GM21717 (cell line): ENCODE results near the gene ACTA2.

Experiments
- ATAC-seq: cut with Tn5 transposase; IDR thresholded peaks from one replicate; pipeline ENCODE4 v1.9.1; 2021; ENCODE audit warnings: mild to moderate bottlenecking, moderate library complexity; ENCODE audit not compliant: unreplicated experiment

The ACTA2 gene

GRCh38 chr10:88982366-88982765 is 29.8 kb upstream of the ACTA2 start:
- ATAC-seq: no peak

- no peak for ATAC-seq
Measured at GRCh38 chr10:88981435-88981834, 28.9 kb upstream of the ACTA2 start.

GRCh38 chr10:88980800-88981199 is 28.2 kb upstream of the ACTA2 start:
- no peak for ATAC-seq

- ATAC-seq: no peak
Measured at GRCh38 chr10:88980247-88980646, 27.7 kb upstream of the ACTA2 start.

GRCh38 chr10:88979603-88980002 is 27.0 kb upstream of the ACTA2 start:
- ATAC-seq: no peak

- no peak for ATAC-seq
Measured at GRCh38 chr10:88979153-88979562, 26.6 kb upstream of the ACTA2 start.

- no peak for ATAC-seq
Measured at GRCh38 chr10:88978463-88978862, 25.9 kb upstream of the ACTA2 start.

- ATAC-seq: no peak
Measured at GRCh38 chr10:88975377-88975720, 22.8 kb upstream of the ACTA2 start.

- no peak for ATAC-seq
Measured at GRCh38 chr10:88974446-88975376, 22.1 kb upstream of the ACTA2 start.

- no peak for ATAC-seq
Measured at GRCh38 chr10:88974012-88974411, 21.4 kb upstream of the ACTA2 start.

- ATAC-seq: no peak
Measured at GRCh38 chr10:88971221-88972061, 18.9 kb upstream of the ACTA2 start.

GRCh38 chr10:88968391-88968790 is 15.8 kb upstream of the ACTA2 start:
- no peak for ATAC-seq

- no peak for ATAC-seq
Measured at GRCh38 chr10:88966797-88967196, 14.2 kb upstream of the ACTA2 start.

- no peak for ATAC-seq
Measured at GRCh38 chr10:88964869-88965415, 12.4 kb upstream of the ACTA2 start.

- ATAC-seq: no peak
Measured at GRCh38 chr10:88964360-88964759, 11.8 kb upstream of the ACTA2 start.

GRCh38 chr10:88963318-88963717 is 10.7 kb upstream of the ACTA2 start:
- no peak for ATAC-seq

- ATAC-seq: no peak
Measured at GRCh38 chr10:88962336-88962735, 9.8 kb upstream of the ACTA2 start.

- no peak for ATAC-seq
Measured at GRCh38 chr10:88961266-88961665, 8.7 kb upstream of the ACTA2 start.

- ATAC-seq: no peak
Measured at GRCh38 chr10:88960802-88961201, 8.2 kb upstream of the ACTA2 start.

- no peak for ATAC-seq
Measured at GRCh38 chr10:88958721-88959120, 6.1 kb upstream of the ACTA2 start.

GRCh38 chr10:88957381-88957780 is 4.8 kb upstream of the ACTA2 start:
- no peak for ATAC-seq
